Measurements from ENCODE around the gene NTM. TPM values are rescaled to one million over a fixed set of nuclear protein-coding genes. Genes with fewer than 3 reads are reported as not detected.

Gene NTM
- total and polyA plus RNA-seq, 2 of the 8 experiments (the other 6 are each of a cell fraction or from before 2014, with no cell fraction given), result 13.4 to 20.0 TPM

GRCh38 chr11:132205496-132205895, 835.1 kb downstream of the NTM start:
- no peak overlapping the region for H3K9ac ChIP-seq (replicated peaks in 1 of 4; ENCODE audit: extremely low read depth in 1 of 4, low read depth in 3 of 4, low read length in 3 of 4)
- TF ChIP-seq CTBP2 (IDR thresholded peaks at IDR 0.05; ENCODE audit: borderline replicate concordance, insufficient read depth, insufficient read length, low read length) (no peak), EGR1 (IDR thresholded peaks at IDR 0.05; ENCODE audit: borderline replicate concordance, low read depth, low read length) (no peak), SIX5 (IDR thresholded peaks at IDR 0.05; ENCODE audit: low read depth, low read length) (no peak), GABPA (IDR thresholded peaks at IDR 0.05; ENCODE audit: borderline replicate concordance, insufficient read depth, low read length) (no peak), SP4 (IDR thresholded peaks at IDR 0.05; ENCODE audit: low read length) (no peak), SP1 (IDR thresholded peaks at IDR 0.05; ENCODE audit: low read depth, low read length) (no peak), TBP (IDR thresholded peaks at IDR 0.05; ENCODE audit: low read depth, low read length) (no peak), FOSL1 (IDR thresholded peaks at IDR 0.05; ENCODE audit: insufficient read depth, low read depth, low read length) (no peak), BRCA1 (IDR thresholded peaks at IDR 0.05; ENCODE audit: low read depth, low read length) (no peak), TEAD4 (IDR thresholded peaks at IDR 0.05; ENCODE audit: low read depth, low read length) (no peak), TCF12 (IDR thresholded peaks at IDR 0.05; ENCODE audit: low read depth, low read length) (no peak), POLR2A (IDR thresholded peaks at IDR 0.05; ENCODE audit: control extremely low read depth in 1 of 2, low read depth in 2 of 2, low read length in 2 of 2) (no peak), CEBPB (IDR thresholded peaks at IDR 0.05; ENCODE audit: low read depth, low read length) (no peak), JUN (IDR thresholded peaks at IDR 0.05; ENCODE audit: low read depth, low read length) (no peak), MAX (IDR thresholded peaks at IDR 0.05) (no peak), POLR2AphosphoS5 (IDR thresholded peaks at IDR 0.05; ENCODE audit: low read depth, low read length) (no peak), RFX5 (IDR thresholded peaks at IDR 0.05; ENCODE audit: borderline replicate concordance, low read depth, low read length) (no peak), CREB1 (IDR thresholded peaks at IDR 0.05) (no peak)

More at GRCh38 chr11:132205496-132205895, 835.1 kb downstream of the NTM start:
- Histone ChIP-seq H3K4me1 (replicated peaks in 1 of 4; ENCODE audit: control insufficient read depth in 3 of 4, insufficient read depth in 4 of 4, low read length in 3 of 4) (no peaks in the 10 kb centered on the region), H4K5ac (ENCODE audit: insufficient read length, low read depth, low read length) (no peak overlapping the region), H2BK20ac (ENCODE audit: low read length) (no peak overlapping the region), H3K14ac (ENCODE audit: insufficient read length) (no peak overlapping the region), H2BK15ac (ENCODE audit: low read length) (no peak overlapping the region), H3K27me3 (replicated peaks in 1 of 4; ENCODE audit: control insufficient read depth in 3 of 4, extremely low read depth in 1 of 4, insufficient read depth in 3 of 4, low read length in 3 of 4) (peaks cover 0 to 1% (median 0%) of the 10 kb centered on the region in 4 experiments; a peak in 1 of 7 replicates), H3K4me3 (ENCODE audit: extremely low read depth in 1 of 4, insufficient read depth in 2 of 4, low read depth in 3 of 4, low read length in 4 of 4) (no peak overlapping the region), H4K8ac (ENCODE audit: extremely low read depth, insufficient read depth, low read length) (no peak overlapping the region), H3K56ac (replicated peaks; ENCODE audit: insufficient read length, low read depth, low read length) (no peak overlapping the region), H3K23ac (ENCODE audit: insufficient read length) (no peak overlapping the region), H2BK120ac (replicated peaks; ENCODE audit: low read depth, low read length) (no peak overlapping the region), H4K91ac (replicated peaks; ENCODE audit: insufficient read length, low read length) (no peak overlapping the region), H2AK5ac (ENCODE audit: low read depth, low read length) (no peak overlapping the region), H2BK12ac (ENCODE audit: low read depth, low read length) (no peak overlapping the region), H4K20me1 (replicated peaks in 1 of 2; ENCODE audit: control insufficient read depth in 1 of 2, insufficient read depth in 2 of 2, low read length in 2 of 2) (no peaks in the 10 kb centered on the region), H3K36me3 (ENCODE audit: control insufficient read depth in 2 of 4, insufficient read depth in 4 of 4, low read length in 3 of 4) (no peaks in the 10 kb centered on the region), H3K4ac (replicated peaks; ENCODE audit: insufficient read length, low read depth, low read length) (no peak overlapping the region), H3K4me2 (ENCODE audit: insufficient read depth in 1 of 2, low read depth in 2 of 2, low read length in 2 of 2) (no peak overlapping the region), H2BK5ac (ENCODE audit: low read depth, low read length) (no peak overlapping the region), H3K18ac (ENCODE audit: extremely low read depth, low read length) (no peak overlapping the region), H3K79me2 (ENCODE audit: control insufficient read depth in 1 of 2, insufficient read depth in 2 of 2, low read length in 2 of 2) (no peaks in the 10 kb centered on the region), H3K9me3 (ENCODE audit: insufficient read depth in 2 of 2, low read depth in 1 of 2, low read length in 1 of 2) (peaks cover 14 to 16% of the 10 kb centered on the region in 2 experiments), H2AFZ (ENCODE audit: low read length) (no peak overlapping the region), H3K79me1 (ENCODE audit: low read depth, low read length) (no peaks in the 10 kb centered on the region; the same call in 1 of the 2 replicates), H3K23me2 (ENCODE audit: low read depth, low read length) (no peaks in the 10 kb centered on the region), H3K27ac (ENCODE audit: low read depth, low read length) (no peak overlapping the region)
- DNase-seq (ENCODE audit: low read depth in 1 of 2, low spot score in 2 of 2) (no peak), FAIRE-seq (no peak)
- 95% methylated on average over 3 of the region's 3 CpGs; no CpG with 5 or more reads in 1 of the 2 experiments for WGBS, 2 experiments (ENCODE audit: extremely low coverage in 1 of 2, insufficient coverage in 1 of 2, insufficient read length in 1 of 2, insufficient replicate concordance in 2 of 2, low coverage in 1 of 2, low lambda C conversion rate in 2 of 2, missing lambda C conversion rate in 1 of 2)
- CTCF ChIA-PET (ENCODE audit: partially characterized antibody), result no interaction called here
- POLR2A ChIA-PET (ENCODE audit: partially characterized antibody), result no interaction called here
